ENCODE results near the gene ASAH2B.

Gene ASAH2B

DNA sequence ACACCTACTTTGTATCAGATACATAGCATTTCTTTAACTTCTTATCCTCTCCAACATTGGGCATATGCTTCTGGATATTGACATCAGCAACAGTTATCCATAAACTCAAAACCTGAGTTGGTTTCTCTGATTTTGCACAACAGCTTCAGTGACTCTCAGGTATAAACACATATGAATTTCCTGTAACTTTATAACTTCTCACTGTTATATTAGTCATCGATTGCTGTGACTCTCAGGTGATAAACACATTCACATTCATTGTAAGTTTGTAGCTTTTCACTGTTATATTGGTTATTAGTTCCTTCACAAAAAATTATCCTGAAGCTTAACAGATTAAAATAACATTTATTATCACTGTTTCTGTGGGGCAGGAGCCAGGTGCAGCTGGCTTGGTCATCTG, 57.0 kb downstream of the ASAH2B start:
- Histone ChIP-seq H3K4me1 (ENCODE audit: control insufficient read depth, insufficient read depth, low read length, poor library complexity, severe bottlenecking) (no peaks in the 10 kb centered on the region), H3K27ac (ENCODE audit: insufficient read depth, low read length, poor library complexity, severe bottlenecking) (no peak overlapping the region), H3K9me3 (ENCODE audit: control insufficient read depth, low read length) (no peaks in the 10 kb centered on the region), H3K36me3 (ENCODE audit: control insufficient read depth, insufficient read depth, low read length) (no peaks in the 10 kb centered on the region), H3K27me3 (replicated peaks; ENCODE audit: control insufficient read depth, insufficient read depth, low read length, poor library complexity, severe bottlenecking) (no peaks in the 10 kb centered on the region), H3K4me3 (ENCODE audit: insufficient read depth, low read depth, low read length, poor library complexity, severe bottlenecking) (no peak overlapping the region)
- no peak for DNase-seq

DNA sequence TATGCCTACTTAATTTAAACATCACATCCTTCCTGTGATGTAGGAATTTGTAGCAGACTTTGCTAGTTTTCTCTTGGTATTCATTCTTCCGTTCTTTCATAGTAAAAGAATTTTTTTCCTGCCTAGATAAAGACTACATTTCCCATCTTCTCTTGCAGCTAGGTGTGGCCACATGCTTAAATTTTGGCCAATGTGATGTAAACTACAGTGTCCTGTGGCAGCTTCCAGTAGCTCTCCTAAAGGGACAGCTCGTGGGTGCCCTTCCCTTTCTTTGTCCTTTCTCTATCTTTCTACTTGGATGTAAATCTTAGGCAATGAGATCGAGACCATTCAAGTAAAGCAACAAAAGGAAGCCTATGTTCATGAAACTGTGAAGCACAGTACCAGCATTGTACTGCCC, 58.6 kb downstream of the ASAH2B start:
- no peaks in the 10 kb centered on the region for H3K27me3 ChIP-seq (replicated peaks; ENCODE audit: control insufficient read depth, insufficient read depth, low read length, poor library complexity, severe bottlenecking)

DNA sequence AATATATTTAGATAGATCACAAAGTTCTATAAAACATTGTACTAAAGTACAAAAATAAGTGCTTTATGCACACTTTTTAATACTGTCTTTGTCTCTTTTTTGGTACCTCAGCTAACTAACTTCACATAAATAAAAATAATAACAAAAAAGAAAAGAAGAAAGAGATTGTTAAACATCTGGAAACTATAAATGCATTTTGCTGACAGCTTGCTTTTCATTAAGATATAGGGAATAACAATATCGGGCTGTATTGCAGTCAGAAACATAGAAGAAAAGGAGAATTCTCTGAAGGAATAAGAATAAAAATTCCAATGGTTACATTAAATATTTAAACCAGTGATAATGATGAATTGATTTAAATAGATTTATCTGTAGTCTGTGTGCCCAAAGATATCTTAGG, 59.9 kb downstream of the ASAH2B start:
- Histone ChIP-seq H3K27me3 (replicated peaks; ENCODE audit: control insufficient read depth, insufficient read depth, low read length, poor library complexity, severe bottlenecking) (no peaks in the 10 kb centered on the region), H3K4me1 (ENCODE audit: control insufficient read depth, insufficient read depth, low read length, poor library complexity, severe bottlenecking) (no peaks in the 10 kb centered on the region), H3K36me3 (ENCODE audit: control insufficient read depth, insufficient read depth, low read length) (no peaks in the 10 kb centered on the region), H3K27ac (ENCODE audit: insufficient read depth, low read length, poor library complexity, severe bottlenecking) (no peak overlapping the region), H3K9me3 (ENCODE audit: control insufficient read depth, low read length) (no peaks in the 10 kb centered on the region), H3K4me3 (ENCODE audit: insufficient read depth, low read depth, low read length, poor library complexity, severe bottlenecking) (no peak overlapping the region)
- DNase-seq: no peak

More for the DNA sequence above, 58.6 kb downstream of the ASAH2B start:
- no peak for DNase-seq
- H3K4me3 ChIP-seq (ENCODE audit: insufficient read depth, low read depth, low read length, poor library complexity, severe bottlenecking): no peak overlapping the region
- no peak overlapping the region for H3K27ac ChIP-seq (ENCODE audit: insufficient read depth, low read length, poor library complexity, severe bottlenecking)
- H3K4me1 ChIP-seq (ENCODE audit: control insufficient read depth, insufficient read depth, low read length, poor library complexity, severe bottlenecking): no peaks in the 10 kb centered on the region
- H3K9me3 ChIP-seq (ENCODE audit: control insufficient read depth, low read length): no peaks in the 10 kb centered on the region
- no peaks in the 10 kb centered on the region for H3K36me3 ChIP-seq (ENCODE audit: control insufficient read depth, insufficient read depth, low read length)

DNA sequence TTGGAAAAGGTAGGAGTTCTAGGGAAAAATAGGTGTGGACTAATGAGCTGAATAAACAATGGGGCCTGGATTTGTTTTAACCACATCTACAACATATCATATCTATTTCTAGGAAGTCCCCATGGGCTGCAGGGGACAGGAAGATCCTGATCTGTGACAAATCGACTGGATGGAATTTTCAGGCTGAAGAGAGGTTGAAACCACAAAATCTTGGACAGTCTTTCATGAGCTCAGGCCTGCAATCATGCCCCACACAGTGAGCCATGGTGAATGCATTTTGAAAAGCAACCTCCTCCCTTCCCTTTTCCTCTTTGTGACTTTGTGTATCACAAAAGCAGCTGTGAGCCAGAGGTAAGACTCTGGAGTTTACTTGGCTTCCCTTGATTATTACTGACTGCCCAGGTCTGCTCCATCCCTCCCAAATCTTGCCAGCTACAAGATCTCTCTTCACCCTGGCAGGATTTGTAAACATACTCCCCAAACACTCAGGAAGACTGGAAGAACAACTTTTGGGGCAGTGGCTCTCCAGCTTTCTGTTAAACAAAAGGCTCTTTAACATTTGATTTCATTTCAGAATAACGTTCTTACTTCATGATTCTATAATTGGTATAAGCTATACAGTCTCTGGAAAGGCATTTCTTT, 66.4 kb downstream of the ASAH2B start:
- no peak overlapping the region for H3K27ac ChIP-seq (ENCODE audit: insufficient read depth, low read length, poor library complexity, severe bottlenecking)
- no peak for DNase-seq
- H3K9me3 ChIP-seq (ENCODE audit: control insufficient read depth, low read length): no peaks in the 10 kb centered on the region
- H3K4me1 ChIP-seq (ENCODE audit: control insufficient read depth, insufficient read depth, low read length, poor library complexity, severe bottlenecking): no peaks in the 10 kb centered on the region
- H3K36me3 ChIP-seq (ENCODE audit: control insufficient read depth, insufficient read depth, low read length): no peaks in the 10 kb centered on the region
- H3K27me3 ChIP-seq (replicated peaks; ENCODE audit: control insufficient read depth, insufficient read depth, low read length, poor library complexity, severe bottlenecking): no peaks in the 10 kb centered on the region
- no peak overlapping the region for H3K4me3 ChIP-seq (ENCODE audit: insufficient read depth, low read depth, low read length, poor library complexity, severe bottlenecking)

DNA sequence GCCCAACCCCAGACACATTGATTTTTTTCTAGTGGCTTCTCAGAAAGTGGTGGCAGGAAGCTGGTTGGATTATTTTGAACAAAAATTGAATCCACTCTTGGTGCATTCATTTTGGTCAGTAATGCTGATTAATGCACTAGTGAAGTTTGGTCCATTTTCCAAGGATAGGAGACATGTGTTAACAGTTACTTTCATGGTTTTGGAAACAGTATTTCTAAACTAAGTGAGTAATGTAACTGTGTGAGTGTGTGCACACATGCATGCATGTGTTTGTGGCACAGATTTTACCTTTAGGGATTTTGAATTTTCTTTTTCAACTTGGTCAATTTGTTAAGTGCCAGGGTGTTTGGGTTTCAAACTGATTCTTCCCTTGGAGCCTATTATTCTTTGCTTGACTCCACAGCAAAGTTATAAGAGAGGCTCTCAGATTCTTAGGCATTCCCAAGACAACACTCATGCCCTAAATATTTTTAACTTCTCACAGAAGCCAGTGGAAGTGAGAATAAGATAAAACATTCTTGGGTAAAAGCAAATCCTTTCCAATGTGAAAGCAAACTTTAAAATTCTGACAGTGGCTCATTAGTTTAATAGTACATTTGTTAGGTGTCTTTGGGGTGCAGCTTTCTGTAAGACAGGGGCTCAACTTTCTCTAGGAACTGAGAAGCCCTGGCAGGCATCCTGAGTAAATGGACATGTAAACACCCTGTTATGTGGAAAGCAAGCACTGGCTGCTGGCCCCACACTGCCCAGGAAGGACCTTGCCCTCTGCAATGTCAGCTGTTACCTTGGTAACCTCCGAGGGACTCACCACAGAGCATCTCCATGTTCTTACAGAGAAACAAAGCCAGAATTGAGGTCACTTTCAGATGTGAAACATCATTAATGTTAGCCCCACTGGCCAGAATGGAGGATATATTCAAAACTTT, 68.4 kb downstream of the ASAH2B start:
- H3K4me3 ChIP-seq (ENCODE audit: insufficient read depth, low read depth, low read length, poor library complexity, severe bottlenecking): no peak overlapping the region
- H3K9me3 ChIP-seq (ENCODE audit: control insufficient read depth, low read length): no peaks in the 10 kb centered on the region
- no peaks in the 10 kb centered on the region for H3K27me3 ChIP-seq (replicated peaks; ENCODE audit: control insufficient read depth, insufficient read depth, low read length, poor library complexity, severe bottlenecking)
- H3K4me1 ChIP-seq (ENCODE audit: control insufficient read depth, insufficient read depth, low read length, poor library complexity, severe bottlenecking): no peaks in the 10 kb centered on the region
- H3K36me3 ChIP-seq (ENCODE audit: control insufficient read depth, insufficient read depth, low read length): no peaks in the 10 kb centered on the region
- H3K27ac ChIP-seq (ENCODE audit: insufficient read depth, low read length, poor library complexity, severe bottlenecking): no peak overlapping the region
- no peak for DNase-seq
